CD4-positive, alpha-beta memory T cell (primary cell): ENCODE results near the gene TRAP1. TPM values are rescaled to one million over a fixed set of nuclear protein-coding genes. Genes with fewer than 3 reads are reported as not detected.

Experiments
- CTCF ChIA-PET: fragments of 350-600 bp; sonication (Branson Sonifier 250); formaldehyde crosslinking; loops from one replicate; lab custom pipeline; 2021; ENCODE audit warnings: inconsistent platforms; ENCODE audit not compliant: partially characterized antibody; lab: Charles Lee
- POLR2A ChIA-PET: fragments of 350-600 bp; sonication (Branson Sonifier 250); formaldehyde crosslinking; loops from one replicate; lab custom pipeline; 2021; ENCODE audit not compliant: partially characterized antibody; lab: Charles Lee
- DNase-seq, 5 donors: peaks; one replicate each; pipeline versions ENCODE4 v3.0.0 to v3.0.0-alpha.2; 2020 to 2022; ENCODE audit warnings: mixed read lengths in 1 of 5
- H3K27ac ChIP-seq: one replicate; pipeline ENCODE4 v1.7.0; 2013; ENCODE audit warnings: low read depth, low read length
- H3K27me3 ChIP-seq: 2 replicates; pipeline ENCODE4 v1.7.0; 2013; ENCODE audit warnings: mild to moderate bottlenecking, low read length, moderate library complexity; ENCODE audit not compliant: insufficient read depth
- H3K36me3 ChIP-seq: 2 replicates; pipeline ENCODE4 v1.7.0; 2013; ENCODE audit warnings: mild to moderate bottlenecking, low read length, moderate library complexity; ENCODE audit not compliant: insufficient read depth
- H3K4me1 ChIP-seq: 2 replicates; pipeline ENCODE4 v1.7.0; 2013; ENCODE audit warnings: mild to moderate bottlenecking, low read length, moderate library complexity; ENCODE audit not compliant: insufficient read depth
- H3K4me3 ChIP-seq, 2 donors: one replicate each; pipeline ENCODE4 v1.7.0; 2013; ENCODE audit warnings: low read length in 2 of 2, mild to moderate bottlenecking in 1 of 2
- H3K9me3 ChIP-seq, 2 donors: one replicate each; pipeline ENCODE4 v1.7.0; 2013; ENCODE audit warnings: low read length in 2 of 2, control low read depth in 1 of 2; ENCODE audit not compliant: control insufficient read depth in 1 of 2
- H3K27ac Mint-ChIP-seq, 7 donors: one replicate each; pipeline ENCODE4 v1.8.0; 2020 to 2021; ENCODE audit warnings: mixed read lengths in 7 of 7, mild to moderate bottlenecking in 6 of 7, inconsistent platforms in 3 of 7, moderate library complexity in 3 of 7
- H3K27me3 Mint-ChIP-seq, 2 donors: one replicate each; pipeline ENCODE4 v1.8.0; 2020 to 2021; ENCODE audit warnings: mixed read lengths in 2 of 2
- H3K36me3 Mint-ChIP-seq, 2 donors: one replicate each; pipeline ENCODE4 v1.8.0; 2020 to 2021; ENCODE audit warnings: mixed read lengths in 2 of 2, inconsistent platforms in 1 of 2, mild to moderate bottlenecking in 1 of 2
- H3K4me1 Mint-ChIP-seq, 4 donors: one replicate each; pipeline ENCODE4 v1.8.0; 2020 to 2021; ENCODE audit warnings: mixed read lengths in 4 of 4, mild to moderate bottlenecking in 1 of 4
- H3K4me3 Mint-ChIP-seq, 8 donors: one replicate each; pipeline ENCODE4 v1.8.0; 2020 to 2021; ENCODE audit warnings: mixed read lengths in 8 of 8, mild to moderate bottlenecking in 7 of 8, moderate library complexity in 6 of 8, inconsistent platforms in 3 of 8
- H3K9me3 Mint-ChIP-seq, 8 donors: one replicate each; pipeline ENCODE4 v1.8.0; 2020 to 2021; ENCODE audit warnings: mixed read lengths in 8 of 8, mild to moderate bottlenecking in 5 of 8, inconsistent platforms in 3 of 8, moderate library complexity in 1 of 8
- intact Hi-C: fragments of 100-400 bp; cut with micrococcal nuclease; formaldehyde crosslinking; loops from one replicate; pipeline ENCODE4 v1.15.1; 2023
- polyA plus RNA-seq, 2 donors: library from polyadenylated mRNA; unstranded; fragments of 300-500 nt; fragmentation: Illumina TruSeq; gene quantifications; one replicate each; pipeline ENCODE4 v1.2.3, GENCODE V29; 2021
- total RNA-seq, 2 experiments: library from RNA; stranded (reverse); gene quantifications; one replicate each; pipeline ENCODE4 v1.2.3, GENCODE V29; 2021

The TRAP1 gene
- total and polyA plus RNA-seq, 4 experiments from 2014 or later, result 56.4 to 111 (median 80.1) TPM

DNA sequence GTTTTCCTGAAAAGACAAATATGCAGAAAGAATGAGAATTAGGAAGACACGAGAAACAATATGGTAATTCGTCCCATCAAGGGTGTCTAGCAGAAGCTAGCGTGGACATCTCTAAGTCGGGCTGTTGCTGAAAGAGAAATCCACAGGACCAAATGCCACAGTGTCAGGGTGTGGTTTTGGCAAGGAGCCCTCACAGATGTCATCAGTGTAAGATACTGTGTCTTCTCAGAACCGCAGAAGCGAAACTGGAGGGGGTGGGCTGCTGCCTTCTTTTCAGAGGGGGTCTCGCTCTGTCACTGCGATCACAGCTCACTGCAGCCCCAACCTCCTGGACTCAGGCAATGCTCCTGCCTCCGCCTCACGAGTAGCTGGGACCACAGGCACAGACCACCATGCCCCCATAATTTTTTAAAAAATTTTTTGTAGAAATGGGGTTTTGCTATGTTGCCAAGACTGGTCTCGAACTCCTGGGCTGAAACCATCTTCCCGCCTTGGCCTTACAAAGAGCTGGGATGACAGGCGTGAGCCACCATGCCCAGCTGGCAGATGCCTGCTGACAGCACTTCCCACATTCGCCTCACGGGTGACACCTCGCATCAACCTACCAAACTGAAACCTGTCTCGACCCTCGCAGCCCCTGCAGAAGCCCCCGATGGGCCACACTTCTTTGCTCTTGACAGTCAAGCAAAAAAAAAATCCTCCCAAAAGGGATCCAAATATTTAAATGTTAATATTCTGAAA, 26.2 kb downstream of the TRAP1 start:
- H3K4me3 Mint-ChIP-seq, result peak overlapping the region in 2 of 8 donors; percentile 62 to 70
- peaks cover 6 to 19% (median 10%) of the 10 kb centered on the region in 4 donors for H3K4me1 Mint-ChIP-seq
- no peaks in the 10 kb centered on the region for H3K27me3 Mint-ChIP-seq
- Histone ChIP-seq H3K27me3 (no peaks in the 10 kb centered on the region), H3K36me3 (peaks cover 8% of the 10 kb centered on the region), H3K27ac (no peak overlapping the region), H3K4me1 (peaks cover 7% of the 10 kb centered on the region), H3K4me3 (no peak overlapping the region), H3K9me3 (no peaks in the 10 kb centered on the region)
- no peaks in the 10 kb centered on the region for H3K9me3 Mint-ChIP-seq
- intact Hi-C loops, result loop anchor here (1.0 kb wide), 1 partner anchor 189 kb away; the partner anchor contains the start of gene CREBBP
- H3K36me3 Mint-ChIP-seq, result peaks cover 27 to 30% of the 10 kb centered on the region in 2 donors
- DNase-seq, result no peak
- H3K27ac Mint-ChIP-seq, result peak overlapping the region in 1 of 7 donors; percentile 35
- POLR2A ChIA-PET, result interaction anchor here (0.7 kb wide), 1 partner anchor 11 kb away, joined by 3 read pairs; no protein-coding TSS in a partner anchor
- CTCF ChIA-PET, result interaction anchor here (1.0 to 2.3 kb wide), 12 partner anchors 9 to 248 kb away, joined by 3 to 9 read pairs (median 4); no protein-coding TSS in a partner anchor

DNA sequence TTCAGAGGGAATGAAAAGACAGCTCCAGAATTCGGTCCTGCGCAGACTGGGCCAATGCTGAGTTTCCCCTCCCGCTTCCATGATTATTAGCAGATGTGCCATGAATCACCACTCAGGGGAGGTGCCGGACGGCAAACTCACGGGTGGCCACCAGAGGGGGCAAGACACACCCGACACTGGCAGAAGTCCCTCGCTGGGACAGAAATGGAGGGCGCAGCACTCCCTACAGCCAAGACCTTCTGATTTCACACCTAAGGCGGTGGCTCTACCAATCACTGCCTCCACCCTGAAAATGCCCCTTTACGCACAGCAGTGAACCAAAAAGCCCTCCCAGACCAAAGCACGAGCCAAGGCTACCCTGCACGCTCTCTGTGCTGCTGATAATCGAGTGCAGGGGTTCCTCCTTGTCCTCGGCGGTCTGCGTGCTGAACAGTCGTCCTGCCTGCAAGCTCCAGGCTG, 26.8 kb downstream of the TRAP1 start:
- DNase-seq, result peak; percentile 74 to 81 (median 79)
- H3K27ac Mint-ChIP-seq, result peak overlapping the region in 6 of 7 donors; percentile 20 to 77 (median 40)
- CTCF ChIA-PET, result interaction anchor here (1.0 to 2.3 kb wide), 13 partner anchors 9 to 249 kb away, joined by 3 to 9 read pairs (median 4); no protein-coding TSS in a partner anchor
- no peak overlapping the region for H3K4me3 ChIP-seq
- H3K4me1 ChIP-seq, result peaks cover 7% of the 10 kb centered on the region
- peak overlapping the region in 3 of 8 donors; percentile 47 to 70 (median 62) for H3K4me3 Mint-ChIP-seq
- H3K27me3 ChIP-seq, result no peaks in the 10 kb centered on the region
- no peak overlapping the region for H3K27ac ChIP-seq
- H3K4me1 Mint-ChIP-seq, result peaks cover 6 to 14% (median 9%) of the 10 kb centered on the region in 4 donors
- no peaks in the 10 kb centered on the region for H3K9me3 Mint-ChIP-seq
- no peaks in the 10 kb centered on the region for H3K9me3 ChIP-seq
- H3K27me3 Mint-ChIP-seq, result no peaks in the 10 kb centered on the region
- intact Hi-C loops, result loop anchor here (1.0 kb wide), 1 partner anchor 190 kb away; the partner anchor contains the start of gene CREBBP
- POLR2A ChIA-PET, result interaction anchor here (1.7 kb wide), 1 partner anchor 27 kb away, joined by 5 read pairs; the partner anchor contains the start of gene TRAP1
- peaks cover 30 to 36% of the 10 kb centered on the region in 2 donors for H3K36me3 Mint-ChIP-seq
- peaks cover 12% of the 10 kb centered on the region for H3K36me3 ChIP-seq

DNA sequence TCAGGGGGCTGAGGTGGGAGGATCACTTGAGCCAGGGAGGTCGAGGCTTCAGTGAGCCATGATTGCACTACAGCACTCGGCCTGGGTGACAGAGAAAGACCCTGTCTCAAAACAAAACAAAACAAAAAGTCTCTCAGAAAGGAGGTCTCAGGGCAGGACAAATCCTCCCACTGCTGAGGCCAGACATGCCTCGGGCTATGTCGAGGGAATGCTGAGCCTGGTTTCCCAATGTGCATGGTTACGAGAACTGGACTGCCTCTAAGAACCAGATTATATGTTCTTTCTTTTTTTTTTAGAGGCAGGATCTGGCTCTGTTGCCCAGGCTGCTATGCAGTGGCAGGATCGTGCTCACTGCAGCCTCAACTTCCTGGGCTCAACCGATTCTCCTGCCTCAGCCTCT, 27.6 kb downstream of the TRAP1 start:
- Mint-ChIP-seq H3K9me3 (no peaks in the 10 kb centered on the region), H3K27me3 (no peaks in the 10 kb centered on the region), H3K27ac (peak overlapping the region in 1 of 7 donors; percentile 63), H3K36me3 (peaks cover 27 to 38% of the 10 kb centered on the region in 2 donors), H3K4me1 (peaks cover 6 to 13% (median 7%) of the 10 kb centered on the region in 4 donors), H3K4me3 (no peak overlapping the region)
- peaks cover 7% of the 10 kb centered on the region for H3K4me1 ChIP-seq
- no peak overlapping the region for H3K27ac ChIP-seq
- no peak for DNase-seq
- H3K9me3 ChIP-seq, result no peaks in the 10 kb centered on the region
- intact Hi-C loops, result loop anchor here (1.0 kb wide), 1 partner anchor 191 kb away; the partner anchor contains the start of gene CREBBP
- no peak overlapping the region for H3K4me3 ChIP-seq
- ChIA-PET POLR2A (interaction anchor here (1.7 kb wide), 1 partner anchor 27 kb away, joined by 5 read pairs; the partner anchor contains the start of gene TRAP1), CTCF (interaction anchor here (1.0 to 2.3 kb wide), 7 partner anchors 8 to 189 kb away, joined by 4 to 9 read pairs (median 4); no protein-coding TSS in a partner anchor)
- H3K36me3 ChIP-seq, result peaks cover 20% of the 10 kb centered on the region
- no peaks in the 10 kb centered on the region for H3K27me3 ChIP-seq

DNA sequence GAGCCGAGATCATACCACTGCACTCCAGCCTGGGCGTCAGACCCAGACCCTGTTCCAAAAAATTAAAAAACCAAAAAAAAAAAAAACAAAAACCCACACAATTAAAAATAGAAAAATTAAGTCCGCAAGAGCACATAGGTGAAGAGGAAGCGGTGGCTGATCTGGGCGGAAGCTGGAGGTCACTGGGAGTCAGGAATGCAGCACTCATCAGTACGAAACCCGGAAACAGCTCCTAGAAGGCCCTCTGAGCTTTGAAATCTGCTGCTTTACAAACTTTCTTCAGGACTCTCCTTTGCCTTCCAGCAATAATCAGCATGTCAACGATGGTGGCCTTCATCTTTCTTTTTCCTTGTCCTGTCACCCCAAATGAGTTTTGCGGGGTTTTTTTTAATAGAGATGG, 29.5 kb downstream of the TRAP1 start:
- H3K4me3 ChIP-seq, result no peak overlapping the region
- POLR2A ChIA-PET, result no interaction called here
- H3K36me3 ChIP-seq, result peaks cover 23% of the 10 kb centered on the region
- no peaks in the 10 kb centered on the region for H3K9me3 Mint-ChIP-seq
- no peaks in the 10 kb centered on the region for H3K9me3 ChIP-seq
- peaks cover 7% of the 10 kb centered on the region for H3K4me1 ChIP-seq
- H3K27ac Mint-ChIP-seq, result no peak overlapping the region
- H3K36me3 Mint-ChIP-seq, result peaks cover 30 to 45% of the 10 kb centered on the region in 2 donors
- no peaks in the 10 kb centered on the region for H3K27me3 Mint-ChIP-seq
- peaks cover 6 to 8% (median 7%) of the 10 kb centered on the region in 4 donors for H3K4me1 Mint-ChIP-seq
- no peak overlapping the region for H3K4me3 Mint-ChIP-seq
- CTCF ChIA-PET, result interaction anchor here (2.0 kb wide), 1 partner anchor 191 kb away, joined by 5 read pairs; no protein-coding TSS in a partner anchor
- no peaks in the 10 kb centered on the region for H3K27me3 ChIP-seq
- DNase-seq, result no peak
- no peak overlapping the region for H3K27ac ChIP-seq
- intact Hi-C loops, result no loop called here

DNA sequence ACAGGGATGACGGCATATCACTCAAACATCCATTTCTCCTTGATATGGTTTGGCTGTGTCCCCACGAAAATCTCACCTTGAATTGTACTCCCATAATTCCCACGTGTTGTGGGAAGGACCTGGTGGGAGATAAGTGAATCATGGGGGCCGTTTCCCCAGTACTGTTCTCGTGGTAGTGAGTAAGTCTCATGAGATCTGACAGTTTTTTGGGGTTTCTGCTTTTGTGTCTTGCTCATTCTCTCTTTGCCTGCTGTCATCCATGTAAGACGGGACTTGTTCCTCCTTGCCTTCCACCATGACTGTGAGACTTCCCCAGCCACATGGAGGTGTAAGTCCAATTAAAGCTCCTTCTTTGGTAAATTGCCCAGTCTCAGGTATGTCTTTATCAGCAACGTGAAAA, 30.3 kb downstream of the TRAP1 start:
- Histone ChIP-seq H3K4me1 (peaks cover 7% of the 10 kb centered on the region), H3K27me3 (no peaks in the 10 kb centered on the region), H3K9me3 (no peaks in the 10 kb centered on the region), H3K36me3 (peaks cover 23% of the 10 kb centered on the region), H3K4me3 (no peak overlapping the region), H3K27ac (no peak overlapping the region)
- Mint-ChIP-seq H3K4me1 (peaks cover 6 to 8% (median 7%) of the 10 kb centered on the region in 4 donors), H3K27me3 (no peaks in the 10 kb centered on the region), H3K27ac (peak overlapping the region in 2 of 7 donors; percentile 1 to 17), H3K36me3 (peaks cover 31 to 45% of the 10 kb centered on the region in 2 donors), H3K4me3 (no peak overlapping the region), H3K9me3 (no peaks in the 10 kb centered on the region)
- ChIA-PET CTCF (interaction anchor here (2.0 kb wide), 1 partner anchor 192 kb away, joined by 5 read pairs; no protein-coding TSS in a partner anchor), POLR2A (no interaction called here)
- intact Hi-C loops, result no loop called here
- no peak for DNase-seq

DNA sequence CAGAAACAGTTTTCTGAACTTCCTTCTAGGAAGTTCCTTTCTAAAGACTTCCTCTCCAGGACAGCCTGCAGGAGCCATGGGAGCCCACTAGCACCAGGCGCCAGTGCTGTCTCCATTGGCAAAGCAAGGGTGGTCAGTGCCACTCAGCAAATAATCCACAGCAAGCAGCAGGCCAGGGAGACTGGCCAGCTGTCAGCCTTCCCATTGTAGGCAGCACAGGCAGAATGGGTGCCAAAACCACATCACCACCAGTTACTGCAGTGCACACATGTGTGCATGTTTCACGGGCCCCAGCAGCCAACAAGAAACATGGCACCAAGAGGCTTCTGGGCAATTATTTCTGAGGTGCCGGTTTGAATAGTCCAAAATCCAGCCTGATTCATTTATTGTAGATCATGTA, 36.1 kb downstream of the TRAP1 start:
- POLR2A ChIA-PET, result no interaction called here
- no peaks in the 10 kb centered on the region for H3K4me1 Mint-ChIP-seq

DNA sequence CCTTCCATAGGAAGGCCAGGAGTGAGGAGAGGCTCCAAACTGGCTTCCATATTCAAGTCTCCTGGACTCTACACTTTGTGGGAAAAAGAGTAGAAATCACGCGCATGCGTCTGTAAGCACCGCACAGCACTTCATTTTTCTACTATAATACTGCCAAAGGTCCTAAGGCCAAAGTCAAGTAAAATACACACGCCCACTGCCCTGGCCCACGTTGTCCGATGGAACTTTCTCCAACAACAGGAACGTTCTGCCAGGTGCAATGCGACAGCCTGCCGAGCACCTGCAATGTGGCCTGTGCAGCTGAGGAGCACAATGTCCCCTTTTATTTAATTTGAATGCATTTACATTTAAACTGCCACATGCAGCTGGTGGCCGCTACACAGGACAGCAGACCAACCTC, 39.3 kb downstream of the TRAP1 start:
- POLR2A ChIA-PET, result no interaction called here
- Histone ChIP-seq H3K36me3 (peaks cover 4% of the 10 kb centered on the region), H3K4me1 (no peaks in the 10 kb centered on the region), H3K27me3 (no peaks in the 10 kb centered on the region), H3K9me3 (no peaks in the 10 kb centered on the region), H3K27ac (no peak overlapping the region), H3K4me3 (no peak overlapping the region)
- H3K4me1 Mint-ChIP-seq, result no peaks in the 10 kb centered on the region
- no peaks in the 10 kb centered on the region for H3K27me3 Mint-ChIP-seq
- H3K36me3 Mint-ChIP-seq, result peaks cover 37 to 55% of the 10 kb centered on the region in 2 donors
- no peak for DNase-seq
- H3K4me3 Mint-ChIP-seq, result no peak overlapping the region
- no peaks in the 10 kb centered on the region for H3K9me3 Mint-ChIP-seq
- intact Hi-C loops, result no loop called here
- H3K27ac Mint-ChIP-seq, result no peak overlapping the region
- CTCF ChIA-PET, result interaction anchor here (1.1 to 1.4 kb wide), 2 partner anchors 13 to 14 kb away, joined by 3 to 4 read pairs; no protein-coding TSS in a partner anchor

More for the DNA sequence above, 36.1 kb downstream of the TRAP1 start:
- Histone ChIP-seq H3K4me1 (no peaks in the 10 kb centered on the region), H3K36me3 (peaks cover 15% of the 10 kb centered on the region), H3K27me3 (no peaks in the 10 kb centered on the region), H3K4me3 (no peak overlapping the region), H3K27ac (no peak overlapping the region), H3K9me3 (no peaks in the 10 kb centered on the region)
- CTCF ChIA-PET, result interaction anchor here (0.9 to 2.3 kb wide), 2 partner anchors 10 to 15 kb away, joined by 3 to 9 read pairs; no protein-coding TSS in a partner anchor
- peaks cover 31 to 54% of the 10 kb centered on the region in 2 donors for H3K36me3 Mint-ChIP-seq
- intact Hi-C loops, result no loop called here
- no peaks in the 10 kb centered on the region for H3K27me3 Mint-ChIP-seq
- DNase-seq, result no peak
- H3K4me3 Mint-ChIP-seq, result no peak overlapping the region
- no peak overlapping the region for H3K27ac Mint-ChIP-seq
- H3K9me3 Mint-ChIP-seq, result no peaks in the 10 kb centered on the region
